Uterus (tissue), 2 donors: Measurements from ENCODE around the gene GCC1.

ENCODE experiments used
- POLR2A ChIP-seq, 2 donors: fragments of 450-650 bp; IDR thresholded peaks; one replicate each; pipeline ENCODE4 v1.6.1; 2016; ENCODE audit warnings: antibody characterized with exemption in 2 of 2, mild to moderate bottlenecking in 1 of 2, moderate library complexity in 1 of 2
- TF ChIP-seq, protein P1 (sequence below), 4 experiments: fragments of 200-600 bp in 2 of 4; fragments of 450-650 bp in 2 of 4; sonication (generic) in 2 of 4; IDR thresholded peaks; one replicate each; pipeline ENCODE4 v1.5.1; 2016 to 2019; ENCODE audit warnings: antibody characterized with exemption in 4 of 4, mild to moderate bottlenecking in 2 of 4, moderate library complexity in 1 of 4

- TF ChIP-seq, protein P1, sequence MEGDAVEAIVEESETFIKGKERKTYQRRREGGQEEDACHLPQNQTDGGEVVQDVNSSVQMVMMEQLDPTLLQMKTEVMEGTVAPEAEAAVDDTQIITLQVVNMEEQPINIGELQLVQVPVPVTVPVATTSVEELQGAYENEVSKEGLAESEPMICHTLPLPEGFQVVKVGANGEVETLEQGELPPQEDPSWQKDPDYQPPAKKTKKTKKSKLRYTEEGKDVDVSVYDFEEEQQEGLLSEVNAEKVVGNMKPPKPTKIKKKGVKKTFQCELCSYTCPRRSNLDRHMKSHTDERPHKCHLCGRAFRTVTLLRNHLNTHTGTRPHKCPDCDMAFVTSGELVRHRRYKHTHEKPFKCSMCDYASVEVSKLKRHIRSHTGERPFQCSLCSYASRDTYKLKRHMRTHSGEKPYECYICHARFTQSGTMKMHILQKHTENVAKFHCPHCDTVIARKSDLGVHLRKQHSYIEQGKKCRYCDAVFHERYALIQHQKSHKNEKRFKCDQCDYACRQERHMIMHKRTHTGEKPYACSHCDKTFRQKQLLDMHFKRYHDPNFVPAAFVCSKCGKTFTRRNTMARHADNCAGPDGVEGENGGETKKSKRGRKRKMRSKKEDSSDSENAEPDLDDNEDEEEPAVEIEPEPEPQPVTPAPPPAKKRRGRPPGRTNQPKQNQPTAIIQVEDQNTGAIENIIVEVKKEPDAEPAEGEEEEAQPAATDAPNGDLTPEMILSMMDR (IDR thresholded peaks at IDR 0.05) = no peak
- TF ChIP-seq POLR2A (IDR thresholded peaks at IDR 0.05) = no peak
Measured at GRCh38 chr7:127629268-127629854, 44.0 kb upstream of the GCC1 start.
